Panc1 (cell line): ENCODE results near the gene KBTBD4. TPM values are rescaled to one million over a fixed set of nuclear protein-coding genes. Genes with fewer than 3 reads are reported as not detected.

ENCODE experiments used
- ATAC-seq: fragments of 200-7000 bp; cut with Tn5 transposase; 2 replicates; pipeline ENCODE4 v1.9.1; 2020; ENCODE audit warnings: mild to moderate bottlenecking, moderate library complexity
- BruUV-seq: library from RNA; stranded (reverse); fragments of 400-500 nt; replicated peaks from 2 replicates; lab custom pipeline; 2021; lab: Mats Ljungman, UMichigan
- CTCF ChIA-PET: fragments of 300-600 bp; sonication (Branson Sonifier 250); formaldehyde crosslinking; loops from one replicate; lab custom pipeline; 2022; ENCODE audit warnings: antibody characterized with exemption; lab: Charles Lee
- POLR2A ChIA-PET: fragments of 300-600 bp; sonication (Branson Sonifier 250); formaldehyde crosslinking; loops from one replicate; lab custom pipeline; 2022; ENCODE audit warnings: antibody characterized with exemption; lab: Charles Lee
- DNase-seq: peaks from one replicate; pipeline ENCODE4 v3.0.0-alpha.2; 2010; ENCODE audit warnings: low read depth, low spot score
- H3K27ac ChIP-seq: 2 replicates; pipeline ENCODE4 v1.5.1; 2011; ENCODE audit warnings: mild to moderate bottlenecking, low read length, inconsistent platforms
- H3K27me3 ChIP-seq: fragments of 200-500 bp; sonication (Bioruptor generic); 2 replicates; pipeline ENCODE4 v1.6.0; 2014; ENCODE audit warnings: low read length, inconsistent platforms; ENCODE audit not compliant: control insufficient read depth, insufficient read depth
- H3K36me3 ChIP-seq: fragments of 200-500 bp; sonication (Bioruptor generic); 2 replicates; pipeline ENCODE4 v1.5.1; 2014; ENCODE audit warnings: inconsistent platforms, mild to moderate bottlenecking, low read length, moderate library complexity; ENCODE audit not compliant: control insufficient read depth, insufficient read depth
- H3K4me1 ChIP-seq: 2 replicates; pipeline ENCODE4 v1.5.1; 2011; ENCODE audit warnings: inconsistent platforms, mild to moderate bottlenecking, low read length, moderate library complexity; ENCODE audit not compliant: control insufficient read depth, insufficient read depth
- H3K4me3 ChIP-seq, 2 experiments: 2 replicates each; pipeline ENCODE4 v1.5.1; 2011 to 2012; ENCODE audit warnings: low read depth in 2 of 2, low read length in 2 of 2, mild to moderate bottlenecking in 2 of 2, inconsistent platforms in 1 of 2, moderate library complexity in 1 of 2
- H3K9me3 ChIP-seq: fragments of 200-500 bp; sonication (Bioruptor generic); 2 replicates; pipeline ENCODE4 v1.5.1; 2014; ENCODE audit warnings: low read depth, mild to moderate bottlenecking, inconsistent platforms, low read length, moderate library complexity; ENCODE audit not compliant: control insufficient read depth, insufficient read depth
- CTCF ChIP-seq: fragments of 450-650 bp; IDR thresholded peaks from 2 replicates; pipeline ENCODE4 v1.5.1; 2017; ENCODE audit warnings: mild to moderate bottlenecking
- POLR2AphosphoS5 ChIP-seq: IDR thresholded peaks from 2 replicates; pipeline ENCODE4 v1.6.1; 2012; ENCODE audit warnings: mild to moderate bottlenecking, low read depth, low read length, moderate library complexity
- REST ChIP-seq, 2 experiments: IDR thresholded peaks; 2 replicates each; pipeline ENCODE4 v1.6.1; 2011 to 2012; ENCODE audit warnings: low read depth in 2 of 2, control low read depth in 1 of 2, low read length in 1 of 2, mild to moderate bottlenecking in 1 of 2, moderate library complexity in 1 of 2; ENCODE audit not compliant: insufficient read depth in 1 of 2
- SIN3A ChIP-seq: IDR thresholded peaks from 2 replicates; pipeline ENCODE4 v1.6.1; 2012; ENCODE audit warnings: low read depth, mild to moderate bottlenecking, low read length, moderate library complexity, borderline replicate concordance; ENCODE audit not compliant: insufficient read depth
- TCF7L2 ChIP-seq: IDR thresholded peaks from 2 replicates; pipeline ENCODE4 v1.6.1; 2011; ENCODE audit warnings: mild to moderate bottlenecking, low read depth, low read length, inconsistent platforms
- in situ Hi-C: cut with HindIII; loops from 2 replicates; pipeline ENCODE4 v1.10.0; 2016; ENCODE audit warnings: low sequenced_read_pairs, low pct_unique_long_range_greater_than_20kb
- intact Hi-C: fragments of 100-400 bp; cut with micrococcal nuclease; formaldehyde crosslinking; loops from one replicate; pipeline ENCODE4 v1.10.0; 2022; ENCODE audit not compliant: unreplicated experiment
- total RNA-seq: library from RNA; stranded (reverse); gene quantifications from one replicate; pipeline ENCODE4 v1.2.1, GENCODE V29; 2021; ENCODE audit not compliant: unreplicated experiment

Gene KBTBD4
- total RNA-seq, 1 experiment from 2014 or later = 23.2 TPM

GRCh38 chr11:47595967-47596366 is 17.2 kb upstream of the KBTBD4 start:
- H3K27me3 ChIP-seq = peaks cover 6% of the 10 kb centered on the region; the same call in 1 of the 2 replicates
- POLR2A ChIA-PET = interaction anchor here (0.6 to 0.7 kb wide), 2 partner anchors 21 to 76 kb away, joined by 3 to 5 read pairs; no protein-coding TSS in a partner anchor

GRCh38 chr11:47595029-47595428 is 16.3 kb upstream of the KBTBD4 start:
- TF ChIP-seq CTCF = no peak
- TF ChIP-seq TCF7L2 = no peak
- no peak for TF ChIP-seq POLR2AphosphoS5
- no peak for TF ChIP-seq SIN3A
- no peak for TF ChIP-seq REST (IDR thresholded peaks at IDR 0.05; ENCODE audit: insufficient read depth in 1 of 2, low read depth in 2 of 2, low read length in 1 of 2)
- in situ Hi-C loops = no loop called here
- H3K4me3 ChIP-seq = no peak overlapping the region
- ATAC-seq (peak; percentile 56), DNase-seq (no peak)
- H3K27me3 ChIP-seq = peaks cover 6% of the 10 kb centered on the region; the same call in 1 of the 2 replicates
- intact Hi-C loops = no loop called here
- H3K36me3 ChIP-seq = no peaks in the 10 kb centered on the region
- no TSS peak for BruUV-seq
- POLR2A ChIA-PET = interaction anchor here (0.5 to 0.6 kb wide), 2 partner anchors 21 to 1689 kb away, joined by 3 to 8 read pairs; no protein-coding TSS in a partner anchor
- CTCF ChIA-PET = no interaction called here
- H3K4me1 ChIP-seq = peaks cover 4% of the 10 kb centered on the region
- H3K9me3 ChIP-seq = no peaks in the 10 kb centered on the region
- H3K27ac ChIP-seq = no peak overlapping the region

More at GRCh38 chr11:47595967-47596366, 17.2 kb upstream of the KBTBD4 start:
- intact Hi-C loops (no loop called here), in situ Hi-C loops (no loop called here)
- ATAC-seq (no peak), DNase-seq (no peak)
- TF ChIP-seq REST (IDR thresholded peaks at IDR 0.05; ENCODE audit: insufficient read depth in 1 of 2, low read depth in 2 of 2, low read length in 1 of 2) (no peak), CTCF (no peak), SIN3A (no peak), TCF7L2 (no peak), POLR2AphosphoS5 (no peak)
- peaks cover 4% of the 10 kb centered on the region for H3K4me1 ChIP-seq
- no TSS peak for BruUV-seq
- no peaks in the 10 kb centered on the region for H3K9me3 ChIP-seq
- CTCF ChIA-PET = no interaction called here
- H3K27ac ChIP-seq = no peak overlapping the region
- no peak overlapping the region for H3K4me3 ChIP-seq
- H3K36me3 ChIP-seq = no peaks in the 10 kb centered on the region
